HL-60 (cell line): ENCODE data around the gene RPS3.
A peak's percentile ranks its signal among the peaks of the same experiment; 100 is the strongest.

ENCODE experiments used
- DNase-seq, 2 experiments: peaks; one replicate each; pipeline ENCODE4 v3.0.0-alpha.2; 2010 to 2020; ENCODE audit warnings: low read depth in 1 of 2, low spot score in 1 of 2
- H3K27ac ChIP-seq: fragments of 250-450 bp; sonication (Bioruptor Pico); replicated peaks from 2 replicates; pipeline ENCODE4 v1.5.1; 2020; ENCODE audit warnings: mild to moderate bottlenecking, moderate library complexity
- H3K27me3 ChIP-seq: fragments of 250-450 bp; sonication (Bioruptor Pico); 2 replicates; pipeline ENCODE4 v1.5.1; 2021; ENCODE audit warnings: mild to moderate bottlenecking, moderate library complexity; ENCODE audit not compliant: insufficient read depth, poor library complexity, severe bottlenecking
- H3K4me3 ChIP-seq: replicated peaks from 2 replicates; pipeline ENCODE4 v1.5.1; 2011; ENCODE audit warnings: mild to moderate bottlenecking, control low read depth, low read length; ENCODE audit not compliant: insufficient read depth
- GABPA ChIP-seq: IDR thresholded peaks from 2 replicates; pipeline ENCODE4 v1.6.1; 2012; ENCODE audit warnings: low read depth
- POLR2AphosphoS5 ChIP-seq: IDR thresholded peaks from 2 replicates; pipeline ENCODE4 v1.6.1; 2012; ENCODE audit warnings: low read depth
- SPI1 ChIP-seq: IDR thresholded peaks from 2 replicates; pipeline ENCODE4 v1.6.1; 2012; ENCODE audit warnings: low read depth, mild to moderate bottlenecking, borderline replicate concordance
- TF ChIP-seq, protein P1 (sequence below): IDR thresholded peaks from 2 replicates; pipeline ENCODE4 v1.6.1; 2012; ENCODE audit warnings: low read depth; ENCODE audit not compliant: insufficient replicate concordance
- TF ChIP-seq, protein P2 (sequence below): IDR thresholded peaks from one replicate; pipeline ENCODE4 v1.5.1; 2011; ENCODE audit warnings: low read length, control low read depth, inconsistent platforms; ENCODE audit not compliant: insufficient read depth

The RPS3 gene

DNA sequence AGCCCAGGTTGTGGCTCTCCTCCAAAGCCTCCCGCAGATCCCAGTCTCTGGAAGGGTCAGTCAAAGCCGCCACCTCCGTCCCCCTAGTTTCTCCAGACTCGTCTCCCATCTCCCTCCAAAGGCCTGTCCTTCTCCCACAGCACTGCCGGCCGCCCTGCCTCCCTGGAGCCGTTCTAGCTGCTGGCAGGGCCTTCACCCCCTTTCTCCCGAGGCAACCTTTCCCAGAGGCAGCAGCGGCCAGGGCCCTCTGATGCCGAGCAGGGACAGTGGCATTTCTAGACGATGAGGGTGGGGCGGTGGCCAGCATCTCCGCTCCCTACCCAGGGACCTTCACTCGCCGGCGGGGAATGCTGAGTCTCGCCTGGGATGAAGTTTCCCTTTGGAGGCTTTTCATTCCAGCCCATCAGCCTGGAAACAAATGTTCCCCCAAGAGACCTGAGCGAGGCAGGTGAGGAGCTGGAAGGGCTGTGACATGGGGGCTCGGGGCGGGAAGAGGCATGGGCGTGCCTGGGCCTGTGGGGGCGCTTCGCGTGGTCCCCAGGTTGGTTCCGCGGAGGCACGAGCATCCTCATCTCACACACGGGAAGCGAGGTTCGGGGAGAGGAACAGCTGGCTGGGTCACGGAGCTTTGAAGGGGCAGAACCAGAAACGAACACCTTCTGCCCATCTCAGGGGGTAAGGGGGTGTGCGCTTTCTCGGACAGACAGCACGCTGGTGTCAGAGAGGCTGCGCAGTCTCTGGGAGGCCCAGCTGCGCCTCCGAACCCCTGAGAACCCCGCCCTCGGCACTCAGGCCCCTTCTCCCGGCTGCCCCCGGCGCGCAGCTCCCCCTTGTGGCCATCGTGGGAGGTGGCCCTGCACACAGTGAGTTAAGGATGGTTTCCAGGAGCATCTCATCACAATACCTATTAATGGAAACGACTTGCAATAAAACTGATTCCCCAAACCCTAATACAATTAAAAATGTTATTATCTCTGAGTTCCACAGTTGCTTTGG, 51.8 kb downstream of the RPS3 start:
- H3K4me3 ChIP-seq: no peak overlapping the region
- H3K27me3 ChIP-seq: no peaks in the 10 kb centered on the region
- no peak for TF ChIP-seq GABPA
- TF ChIP-seq, protein P1, sequence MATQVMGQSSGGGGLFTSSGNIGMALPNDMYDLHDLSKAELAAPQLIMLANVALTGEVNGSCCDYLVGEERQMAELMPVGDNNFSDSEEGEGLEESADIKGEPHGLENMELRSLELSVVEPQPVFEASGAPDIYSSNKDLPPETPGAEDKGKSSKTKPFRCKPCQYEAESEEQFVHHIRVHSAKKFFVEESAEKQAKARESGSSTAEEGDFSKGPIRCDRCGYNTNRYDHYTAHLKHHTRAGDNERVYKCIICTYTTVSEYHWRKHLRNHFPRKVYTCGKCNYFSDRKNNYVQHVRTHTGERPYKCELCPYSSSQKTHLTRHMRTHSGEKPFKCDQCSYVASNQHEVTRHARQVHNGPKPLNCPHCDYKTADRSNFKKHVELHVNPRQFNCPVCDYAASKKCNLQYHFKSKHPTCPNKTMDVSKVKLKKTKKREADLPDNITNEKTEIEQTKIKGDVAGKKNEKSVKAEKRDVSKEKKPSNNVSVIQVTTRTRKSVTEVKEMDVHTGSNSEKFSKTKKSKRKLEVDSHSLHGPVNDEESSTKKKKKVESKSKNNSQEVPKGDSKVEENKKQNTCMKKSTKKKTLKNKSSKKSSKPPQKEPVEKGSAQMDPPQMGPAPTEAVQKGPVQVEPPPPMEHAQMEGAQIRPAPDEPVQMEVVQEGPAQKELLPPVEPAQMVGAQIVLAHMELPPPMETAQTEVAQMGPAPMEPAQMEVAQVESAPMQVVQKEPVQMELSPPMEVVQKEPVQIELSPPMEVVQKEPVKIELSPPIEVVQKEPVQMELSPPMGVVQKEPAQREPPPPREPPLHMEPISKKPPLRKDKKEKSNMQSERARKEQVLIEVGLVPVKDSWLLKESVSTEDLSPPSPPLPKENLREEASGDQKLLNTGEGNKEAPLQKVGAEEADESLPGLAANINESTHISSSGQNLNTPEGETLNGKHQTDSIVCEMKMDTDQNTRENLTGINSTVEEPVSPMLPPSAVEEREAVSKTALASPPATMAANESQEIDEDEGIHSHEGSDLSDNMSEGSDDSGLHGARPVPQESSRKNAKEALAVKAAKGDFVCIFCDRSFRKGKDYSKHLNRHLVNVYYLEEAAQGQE: no peak
- no peak for TF ChIP-seq SPI1
- TF ChIP-seq POLR2AphosphoS5: no peak
- TF ChIP-seq, protein P2, sequence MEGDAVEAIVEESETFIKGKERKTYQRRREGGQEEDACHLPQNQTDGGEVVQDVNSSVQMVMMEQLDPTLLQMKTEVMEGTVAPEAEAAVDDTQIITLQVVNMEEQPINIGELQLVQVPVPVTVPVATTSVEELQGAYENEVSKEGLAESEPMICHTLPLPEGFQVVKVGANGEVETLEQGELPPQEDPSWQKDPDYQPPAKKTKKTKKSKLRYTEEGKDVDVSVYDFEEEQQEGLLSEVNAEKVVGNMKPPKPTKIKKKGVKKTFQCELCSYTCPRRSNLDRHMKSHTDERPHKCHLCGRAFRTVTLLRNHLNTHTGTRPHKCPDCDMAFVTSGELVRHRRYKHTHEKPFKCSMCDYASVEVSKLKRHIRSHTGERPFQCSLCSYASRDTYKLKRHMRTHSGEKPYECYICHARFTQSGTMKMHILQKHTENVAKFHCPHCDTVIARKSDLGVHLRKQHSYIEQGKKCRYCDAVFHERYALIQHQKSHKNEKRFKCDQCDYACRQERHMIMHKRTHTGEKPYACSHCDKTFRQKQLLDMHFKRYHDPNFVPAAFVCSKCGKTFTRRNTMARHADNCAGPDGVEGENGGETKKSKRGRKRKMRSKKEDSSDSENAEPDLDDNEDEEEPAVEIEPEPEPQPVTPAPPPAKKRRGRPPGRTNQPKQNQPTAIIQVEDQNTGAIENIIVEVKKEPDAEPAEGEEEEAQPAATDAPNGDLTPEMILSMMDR: peak; percentile 45
- DNase-seq: peak in 1 of 2 experiments; percentile 14
- no peak overlapping the region for H3K27ac ChIP-seq

DNA sequence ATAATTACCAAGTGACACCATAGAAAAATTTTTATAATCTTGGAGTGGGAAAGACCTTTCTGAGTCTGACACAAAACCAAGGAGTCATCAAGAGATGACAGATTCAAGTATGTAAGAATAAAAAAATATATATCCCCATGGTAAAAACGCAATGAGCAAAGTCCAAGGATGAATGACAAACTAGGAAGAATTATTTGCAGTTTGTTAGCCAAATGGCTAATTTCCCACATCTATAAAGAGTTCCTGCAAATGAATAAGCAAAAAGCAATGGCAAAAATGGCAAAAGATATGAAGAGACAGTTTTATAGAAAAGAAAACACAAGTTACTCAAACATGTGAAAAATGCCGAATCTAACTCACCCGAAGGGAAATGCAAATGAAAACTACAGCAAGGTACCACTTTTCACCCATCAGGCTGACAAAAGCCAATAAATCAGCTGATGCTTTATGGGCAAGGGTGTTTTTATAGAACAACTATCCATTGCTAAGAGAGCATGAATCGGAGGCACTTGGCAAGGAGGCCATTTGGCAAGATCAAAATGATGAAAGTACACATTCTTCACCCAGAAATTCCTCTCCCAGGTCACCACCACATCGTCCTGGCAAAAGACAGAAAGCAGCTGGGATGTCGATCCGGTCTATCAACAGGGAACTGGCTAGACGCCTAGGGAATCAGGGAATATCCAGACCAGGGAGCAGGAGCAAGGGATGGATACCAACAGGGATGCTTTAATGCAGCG, 54.8 kb downstream of the RPS3 start:
- TF ChIP-seq SPI1 (no peak), POLR2AphosphoS5 (no peak), GABPA (no peak)
- TF ChIP-seq, protein P2: no peak
- TF ChIP-seq, protein P1: no peak
- Histone ChIP-seq H3K27ac (no peak overlapping the region), H3K4me3 (no peak overlapping the region), H3K27me3 (no peaks in the 10 kb centered on the region)
- no peak for DNase-seq

DNA sequence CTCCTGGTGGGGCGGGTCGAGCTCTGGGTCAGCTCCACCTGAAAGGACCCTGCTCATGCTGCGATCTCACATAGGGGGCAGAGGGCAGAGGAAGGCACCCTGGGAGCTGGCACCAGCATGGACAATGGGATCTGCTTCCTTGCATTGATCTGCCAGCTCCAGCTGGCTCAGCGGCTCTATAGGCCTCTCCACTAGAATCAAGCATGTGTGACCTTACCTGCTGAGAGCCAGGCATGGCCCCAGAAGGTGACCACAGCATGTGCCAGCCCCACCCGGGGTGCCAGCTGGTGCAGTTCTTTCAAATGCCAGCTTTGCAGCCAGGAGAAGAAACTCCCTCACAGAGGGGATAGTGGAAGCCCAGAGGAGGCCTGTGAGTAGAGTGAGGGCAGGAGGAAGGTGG, 55.7 kb downstream of the RPS3 start:
- no peak for DNase-seq
- TF ChIP-seq, protein P1: no peak
- TF ChIP-seq GABPA (no peak), SPI1 (no peak), POLR2AphosphoS5 (no peak)
- TF ChIP-seq, protein P2: no peak
- H3K4me3 ChIP-seq: no peak overlapping the region
- no peak overlapping the region for H3K27ac ChIP-seq
- no peaks in the 10 kb centered on the region for H3K27me3 ChIP-seq
